ENCODE data around the gene RNF121. TPM values are rescaled to one million over a fixed set of nuclear protein-coding genes. Genes with fewer than 3 reads are reported as not detected.
A peak's percentile ranks its signal among the peaks of the same experiment; 100 is the strongest.

Gene RNF121
- total and polyA plus RNA-seq, 2 of the 13 experiments (the other 11 are each of a cell fraction or from before 2014, with no cell fraction given), result 28.6 to 44.3 TPM

GRCh38 chr11:71947498-71947897 lies 18.7 kb downstream of the RNF121 start (continued):
- TF ChIP-seq ZNF256 (CRISPR knock-in tag; conservative IDR thresholded peaks at IDR 0.05) (no peak), ZNF713 (CRISPR knock-in tag; IDR thresholded peaks at IDR 0.05) (no peak), KDM2A (CRISPR knock-in tag; IDR thresholded peaks at IDR 0.05; ENCODE audit: borderline replicate concordance, low read depth) (no peak), ZNF225 (CRISPR knock-in tag; IDR thresholded peaks at IDR 0.05) (no peak)
- TF ChIP-seq, protein P1, sequence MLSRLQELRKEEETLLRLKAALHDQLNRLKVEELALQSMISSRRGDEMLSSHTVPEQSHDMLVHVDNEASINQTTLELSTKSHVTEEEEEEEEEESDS (CRISPR knock-in tag; IDR thresholded peaks at IDR 0.05; ENCODE audit: borderline replicate concordance), result no peak
- TF ChIP-seq, protein P2, sequence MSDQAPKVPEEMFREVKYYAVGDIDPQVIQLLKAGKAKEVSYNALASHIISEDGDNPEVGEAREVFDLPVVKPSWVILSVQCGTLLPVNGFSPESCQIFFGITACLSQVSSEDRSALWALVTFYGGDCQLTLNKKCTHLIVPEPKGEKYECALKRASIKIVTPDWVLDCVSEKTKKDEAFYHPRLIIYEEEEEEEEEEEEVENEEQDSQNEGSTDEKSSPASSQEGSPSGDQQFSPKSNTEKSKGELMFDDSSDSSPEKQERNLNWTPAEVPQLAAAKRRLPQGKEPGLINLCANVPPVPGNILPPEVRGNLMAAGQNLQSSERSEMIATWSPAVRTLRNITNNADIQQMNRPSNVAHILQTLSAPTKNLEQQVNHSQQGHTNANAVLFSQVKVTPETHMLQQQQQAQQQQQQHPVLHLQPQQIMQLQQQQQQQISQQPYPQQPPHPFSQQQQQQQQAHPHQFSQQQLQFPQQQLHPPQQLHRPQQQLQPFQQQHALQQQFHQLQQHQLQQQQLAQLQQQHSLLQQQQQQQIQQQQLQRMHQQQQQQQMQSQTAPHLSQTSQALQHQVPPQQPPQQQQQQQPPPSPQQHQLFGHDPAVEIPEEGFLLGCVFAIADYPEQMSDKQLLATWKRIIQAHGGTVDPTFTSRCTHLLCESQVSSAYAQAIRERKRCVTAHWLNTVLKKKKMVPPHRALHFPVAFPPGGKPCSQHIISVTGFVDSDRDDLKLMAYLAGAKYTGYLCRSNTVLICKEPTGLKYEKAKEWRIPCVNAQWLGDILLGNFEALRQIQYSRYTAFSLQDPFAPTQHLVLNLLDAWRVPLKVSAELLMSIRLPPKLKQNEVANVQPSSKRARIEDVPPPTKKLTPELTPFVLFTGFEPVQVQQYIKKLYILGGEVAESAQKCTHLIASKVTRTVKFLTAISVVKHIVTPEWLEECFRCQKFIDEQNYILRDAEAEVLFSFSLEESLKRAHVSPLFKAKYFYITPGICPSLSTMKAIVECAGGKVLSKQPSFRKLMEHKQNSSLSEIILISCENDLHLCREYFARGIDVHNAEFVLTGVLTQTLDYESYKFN (CRISPR knock-in tag; conservative IDR thresholded peaks at IDR 0.05), result peak; percentile 87
- TF ChIP-seq, protein P3, sequence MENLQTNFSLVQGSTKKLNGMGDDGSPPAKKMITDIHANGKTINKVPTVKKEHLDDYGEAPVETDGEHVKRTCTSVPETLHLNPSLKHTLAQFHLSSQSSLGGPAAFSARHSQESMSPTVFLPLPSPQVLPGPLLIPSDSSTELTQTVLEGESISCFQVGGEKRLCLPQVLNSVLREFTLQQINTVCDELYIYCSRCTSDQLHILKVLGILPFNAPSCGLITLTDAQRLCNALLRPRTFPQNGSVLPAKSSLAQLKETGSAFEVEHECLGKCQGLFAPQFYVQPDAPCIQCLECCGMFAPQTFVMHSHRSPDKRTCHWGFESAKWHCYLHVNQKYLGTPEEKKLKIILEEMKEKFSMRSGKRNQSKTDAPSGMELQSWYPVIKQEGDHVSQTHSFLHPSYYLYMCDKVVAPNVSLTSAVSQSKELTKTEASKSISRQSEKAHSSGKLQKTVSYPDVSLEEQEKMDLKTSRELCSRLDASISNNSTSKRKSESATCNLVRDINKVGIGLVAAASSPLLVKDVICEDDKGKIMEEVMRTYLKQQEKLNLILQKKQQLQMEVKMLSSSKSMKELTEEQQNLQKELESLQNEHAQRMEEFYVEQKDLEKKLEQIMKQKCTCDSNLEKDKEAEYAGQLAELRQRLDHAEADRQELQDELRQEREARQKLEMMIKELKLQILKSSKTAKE (CRISPR knock-in tag; IDR thresholded peaks at IDR 0.05; ENCODE audit: borderline replicate concordance), result 0 out of 2 replicates have a peak, but pooled peaks have one; percentile 31

All from HepG2 (cell line).